ENCODE results near the gene SHC1. TPM values are rescaled to one million over a fixed set of nuclear protein-coding genes. Genes with fewer than 3 reads are reported as not detected.
A peak's percentile ranks its signal among the peaks of the same experiment; 100 is the strongest.

The SHC1 gene
- total RNA-seq, 1 donor from 2014 or later, result 73.2 TPM

DNA sequence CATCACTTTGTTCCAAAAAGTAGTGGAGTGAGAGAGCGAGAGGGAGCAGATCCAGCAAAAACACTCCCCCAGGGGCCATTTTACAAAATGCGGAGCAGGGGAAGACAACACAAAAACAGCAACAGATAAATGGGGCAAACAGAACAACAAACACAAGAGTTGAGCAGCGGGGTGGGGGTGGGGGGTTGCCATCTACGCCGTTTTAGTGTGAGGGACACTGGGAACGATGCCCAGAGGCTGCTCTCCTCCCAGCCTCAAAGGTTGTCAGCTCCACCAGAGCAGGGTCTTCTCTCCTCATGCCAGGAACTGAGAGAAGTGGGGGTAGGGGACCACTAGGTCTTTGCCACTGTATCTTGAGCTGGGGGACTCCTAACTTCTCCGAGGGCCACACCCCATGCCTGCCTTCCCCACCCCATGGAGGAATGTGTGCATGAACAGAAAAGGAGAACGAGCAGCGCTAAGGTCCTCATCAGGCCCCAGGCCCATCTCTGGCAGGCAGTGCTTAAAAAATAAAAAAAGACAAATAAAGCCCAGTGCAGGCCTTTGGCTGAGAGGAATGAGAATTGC lies 13.4 kb downstream of the SHC1 start:
- DNase-seq (ENCODE audit: low spot score), result no peak

DNA sequence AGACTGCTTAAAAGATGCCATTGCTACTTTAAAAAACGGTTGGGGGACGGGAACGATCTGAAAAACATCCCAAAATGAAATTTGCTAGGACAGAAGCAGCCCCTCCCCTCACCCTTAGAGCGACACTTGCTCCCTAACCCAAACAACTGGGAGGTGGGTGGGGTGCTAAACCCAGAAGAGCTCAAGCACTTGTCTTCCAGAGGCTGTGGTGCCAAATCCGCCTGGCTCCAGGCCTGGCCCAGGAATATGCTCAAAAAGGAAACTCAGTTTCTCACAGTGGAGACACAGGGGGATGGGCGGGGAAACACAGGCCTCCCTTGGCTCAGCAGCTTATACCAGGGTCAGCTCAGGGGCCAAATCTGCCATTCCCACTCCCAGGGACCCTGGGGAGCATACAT lies 14.0 kb downstream of the SHC1 start:
- peak; percentile 69 for DNase-seq (ENCODE audit: low spot score)

DNA sequence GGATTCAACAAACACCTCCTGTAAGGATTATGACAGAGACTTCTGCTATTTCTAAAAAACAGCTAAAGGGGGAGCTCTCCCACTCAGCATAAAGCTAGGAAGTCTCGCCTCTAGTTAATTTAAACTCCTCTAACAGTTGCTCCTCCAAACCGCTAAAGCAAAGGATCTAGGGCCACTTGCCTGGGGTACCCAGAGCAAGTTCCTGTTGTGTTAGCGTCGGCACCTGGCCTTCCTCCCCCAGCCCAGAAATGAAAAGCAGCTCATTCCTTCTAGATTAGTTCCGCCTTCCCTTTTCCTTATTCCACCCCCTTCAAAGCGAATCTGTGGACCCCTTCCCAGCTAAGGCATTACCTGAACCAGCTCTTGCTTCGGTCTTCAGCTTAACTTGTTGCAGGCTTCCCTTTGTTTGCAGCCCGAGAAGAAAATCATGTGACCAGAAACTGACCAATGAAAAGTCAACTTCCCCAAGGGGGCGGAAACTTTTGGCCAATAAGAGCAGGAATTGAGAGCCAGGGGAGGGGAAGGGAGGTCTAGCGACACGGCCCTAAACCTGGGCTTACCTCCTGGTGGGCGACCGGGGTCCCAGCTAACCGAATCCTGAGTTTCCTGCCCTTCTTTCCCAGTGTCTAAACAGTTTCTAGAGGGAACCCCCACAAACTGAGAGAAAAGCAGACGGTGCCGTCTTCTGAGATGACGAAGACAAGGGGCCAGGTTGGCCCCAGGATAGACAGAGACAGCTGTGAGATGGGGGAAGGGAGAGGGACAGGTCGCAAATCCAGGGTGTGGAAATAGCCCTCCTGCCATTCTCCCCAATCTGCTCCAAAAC lies 14.6 kb downstream of the SHC1 start, which contains the start of gene PBXIP1:
PBXIP1 (minus strand) TSS at position 382 of the 826 bp plus-strand sequence. CDS start 2,378 bp downstream, outside the sequence.
- DNase-seq (ENCODE audit: low spot score), result peak; percentile 98

DNA sequence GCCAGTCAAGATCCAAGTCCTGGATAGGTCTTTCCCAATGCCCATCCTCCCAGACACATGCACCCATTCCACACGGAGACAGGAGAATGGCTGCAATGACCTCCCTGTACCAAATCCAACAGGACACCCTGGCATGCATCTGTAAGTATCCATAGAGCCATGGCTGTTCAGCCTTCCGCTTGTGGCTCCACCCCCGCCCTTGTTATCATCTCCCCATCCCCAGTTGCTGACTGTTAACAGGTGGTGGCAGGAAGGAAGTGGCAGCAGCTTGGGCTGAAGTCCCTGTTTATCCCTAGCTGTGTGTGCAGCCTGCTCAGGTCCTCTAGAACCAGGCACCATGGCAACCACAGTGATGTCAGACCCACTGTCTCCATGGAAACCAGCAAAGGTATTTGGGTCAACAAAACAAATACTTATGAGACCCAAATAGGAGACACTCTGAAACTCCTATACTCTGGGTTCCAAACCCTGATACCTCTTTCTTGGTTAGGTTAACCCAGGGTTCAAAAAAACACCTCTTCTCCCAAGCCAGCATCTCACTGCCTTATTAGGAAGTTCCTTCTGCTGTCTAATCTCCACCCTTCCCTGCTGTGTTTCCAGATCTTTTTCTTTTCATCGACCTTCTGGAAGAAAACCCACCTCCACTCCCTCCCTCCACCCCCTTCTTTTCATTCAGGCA lies 15.4 kb downstream of the SHC1 start:
- peak; percentile 72 for DNase-seq (ENCODE audit: low spot score)

DNA sequence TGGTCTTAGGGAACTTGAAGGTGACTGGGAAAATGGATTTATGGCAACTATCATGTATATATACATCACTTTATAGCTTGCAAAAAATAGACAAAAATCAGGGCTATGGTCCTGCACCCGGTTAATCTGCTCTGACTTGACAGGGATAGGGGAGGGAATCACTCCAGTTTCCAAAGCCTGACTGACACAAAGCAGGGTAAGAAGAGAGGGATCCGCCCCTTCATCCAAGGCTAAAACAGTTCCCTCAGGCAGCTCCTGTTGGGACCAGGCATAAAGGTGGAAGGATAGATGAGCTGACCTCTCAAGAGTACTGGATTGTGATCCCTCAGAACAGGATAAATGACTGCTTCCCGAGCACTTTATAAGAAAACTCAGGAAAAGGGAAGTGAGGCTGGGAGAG lies 16.0 kb downstream of the SHC1 start:
- no peak for DNase-seq (ENCODE audit: low spot score)

DNA sequence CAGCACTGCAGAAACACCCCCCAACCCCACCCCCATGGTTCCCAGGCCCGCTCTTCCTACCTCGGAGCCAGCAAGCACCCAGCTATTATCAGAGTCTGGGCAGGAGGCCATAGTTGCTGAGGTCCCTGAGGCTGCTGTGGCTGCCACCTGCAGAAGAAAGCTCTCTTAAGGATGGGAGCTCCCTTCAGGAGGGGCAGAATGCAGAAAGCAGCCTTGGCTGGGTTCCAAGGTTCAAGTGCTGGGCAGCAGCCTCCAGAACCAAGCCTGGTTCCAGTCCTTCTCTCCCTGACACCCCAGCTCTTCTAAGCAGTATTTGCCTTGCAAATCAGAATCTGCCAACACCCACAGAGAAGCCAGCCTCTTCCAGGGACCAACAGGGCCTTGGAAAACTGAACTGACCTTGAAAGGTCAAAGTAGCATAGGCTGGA lies 16.9 kb downstream of the SHC1 start:
- DNase-seq (ENCODE audit: low spot score), result no peak

DNA sequence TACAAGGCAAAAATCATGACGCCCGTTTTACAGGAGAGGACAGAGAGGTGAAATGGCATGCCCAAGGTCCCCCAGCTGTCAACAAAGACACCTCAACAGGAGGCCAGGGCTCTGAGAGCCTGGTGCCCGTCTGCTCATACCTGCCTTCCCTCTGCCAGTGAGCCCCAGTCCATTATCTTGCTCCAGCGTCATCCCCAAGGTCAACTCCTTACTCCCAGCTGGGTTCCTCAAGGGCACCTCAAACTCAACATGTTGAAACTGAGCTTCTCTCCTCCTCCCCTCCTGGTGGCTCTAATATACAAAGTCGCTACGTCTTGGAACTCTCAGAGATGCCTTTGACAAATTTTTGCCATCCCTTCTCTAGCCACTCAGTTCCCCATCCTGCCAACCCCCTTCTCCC lies 17.9 kb downstream of the SHC1 start:
- DNase-seq (ENCODE audit: low spot score), result no peak

DNA sequence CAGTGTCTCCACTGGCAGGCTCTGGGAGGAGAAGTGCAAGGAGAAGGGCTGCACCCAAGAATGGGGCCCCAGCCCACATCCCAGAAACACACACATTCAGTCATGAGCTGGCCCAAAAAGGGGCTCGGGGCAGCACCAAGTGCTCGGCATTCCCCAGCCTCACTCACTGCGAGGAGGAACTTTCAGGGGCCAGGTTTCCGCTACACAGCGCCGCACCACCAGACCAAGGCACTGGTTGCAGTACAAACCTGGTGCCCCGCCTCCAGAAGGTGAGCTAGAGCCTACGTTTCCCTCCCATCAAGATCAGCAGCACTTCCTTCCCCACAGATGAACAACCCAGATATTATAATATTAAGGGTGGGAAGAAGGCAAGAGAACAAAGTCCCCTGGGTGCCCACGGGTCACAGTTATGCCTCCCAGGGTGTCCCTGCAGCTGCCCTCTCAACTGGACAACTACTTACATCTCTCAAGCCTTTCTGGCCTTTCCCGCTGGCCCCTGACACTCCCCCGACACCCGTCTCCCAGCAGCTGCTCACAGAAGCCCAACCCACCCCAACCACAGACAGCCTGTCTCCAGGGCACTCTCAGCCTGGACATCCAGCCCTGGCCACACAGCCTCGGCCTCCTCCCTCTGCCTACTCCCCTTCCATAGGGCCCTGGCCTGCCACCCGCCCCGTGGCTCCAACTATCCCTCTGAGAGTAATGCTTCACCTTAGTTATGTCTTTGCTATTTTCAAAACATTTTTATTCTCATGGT lies 18.5 kb downstream of the SHC1 start:
- DNase-seq (ENCODE audit: low spot score), result no peak

DNA sequence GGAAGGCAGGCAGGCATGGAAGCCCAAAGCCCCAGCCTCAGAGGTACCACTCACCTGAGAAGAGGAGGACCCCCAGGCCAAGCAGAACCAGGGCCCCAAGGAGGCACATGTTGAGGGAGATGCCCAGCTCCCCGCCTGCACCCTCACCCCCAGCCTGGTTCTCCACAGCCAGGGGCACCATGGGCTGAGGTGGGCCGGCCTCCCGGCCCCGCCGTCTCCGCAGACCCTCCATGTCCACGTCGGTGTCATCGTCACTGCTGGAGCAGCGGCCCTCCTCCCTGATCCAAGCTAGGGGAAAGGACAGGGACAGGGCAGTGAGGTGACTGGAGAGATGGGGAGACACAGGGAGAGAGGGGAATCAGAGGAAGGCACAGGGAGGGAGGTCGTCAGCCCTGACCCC lies 22.5 kb downstream of the SHC1 start:
- no peak for DNase-seq (ENCODE audit: low spot score)

DNA sequence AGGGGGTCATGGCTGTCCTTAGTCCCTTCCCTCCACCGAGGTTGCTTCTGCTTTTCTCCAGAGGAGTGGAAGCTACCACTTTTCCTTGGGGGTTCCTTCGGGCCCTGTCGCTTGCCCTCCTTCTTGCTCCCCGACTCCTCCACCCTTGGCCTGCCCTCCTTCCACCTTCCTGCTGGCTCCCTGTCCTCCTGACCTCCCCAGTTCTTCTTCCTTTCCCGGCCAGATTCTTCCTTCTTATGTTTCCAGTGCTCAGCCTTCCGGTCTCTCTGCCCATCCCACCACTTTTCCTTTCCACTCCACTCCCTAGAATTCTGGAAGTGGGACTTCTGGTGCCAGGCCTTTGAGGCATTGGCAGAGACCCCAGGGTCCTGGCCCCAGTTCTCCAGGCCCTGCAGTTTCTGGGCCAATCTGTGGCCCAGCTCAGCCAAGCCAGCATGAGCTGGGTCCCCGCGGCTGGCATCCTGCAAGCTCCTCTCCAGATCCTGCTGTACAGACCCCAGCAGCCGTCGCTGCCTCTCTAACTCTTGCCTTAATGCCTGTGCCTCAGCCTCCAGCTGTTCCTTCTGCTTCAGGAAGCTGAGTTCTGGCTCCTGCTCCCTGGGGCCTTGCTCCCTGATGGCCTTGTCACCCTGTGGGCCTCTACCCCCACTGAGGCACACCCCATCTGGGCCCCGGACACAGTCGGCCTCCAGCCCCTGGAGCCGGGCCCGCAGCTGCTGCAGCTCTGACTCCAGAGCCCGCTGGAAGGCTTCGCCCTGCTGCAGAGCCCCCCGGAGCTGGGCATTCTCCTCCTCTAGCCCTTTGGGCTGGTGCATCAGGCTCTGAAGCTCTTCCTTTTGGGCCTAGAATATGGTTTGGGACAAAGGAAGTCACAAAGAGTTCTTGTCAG lies 24.3 kb downstream of the SHC1 start:
- no peak for DNase-seq (ENCODE audit: low spot score)

DNA sequence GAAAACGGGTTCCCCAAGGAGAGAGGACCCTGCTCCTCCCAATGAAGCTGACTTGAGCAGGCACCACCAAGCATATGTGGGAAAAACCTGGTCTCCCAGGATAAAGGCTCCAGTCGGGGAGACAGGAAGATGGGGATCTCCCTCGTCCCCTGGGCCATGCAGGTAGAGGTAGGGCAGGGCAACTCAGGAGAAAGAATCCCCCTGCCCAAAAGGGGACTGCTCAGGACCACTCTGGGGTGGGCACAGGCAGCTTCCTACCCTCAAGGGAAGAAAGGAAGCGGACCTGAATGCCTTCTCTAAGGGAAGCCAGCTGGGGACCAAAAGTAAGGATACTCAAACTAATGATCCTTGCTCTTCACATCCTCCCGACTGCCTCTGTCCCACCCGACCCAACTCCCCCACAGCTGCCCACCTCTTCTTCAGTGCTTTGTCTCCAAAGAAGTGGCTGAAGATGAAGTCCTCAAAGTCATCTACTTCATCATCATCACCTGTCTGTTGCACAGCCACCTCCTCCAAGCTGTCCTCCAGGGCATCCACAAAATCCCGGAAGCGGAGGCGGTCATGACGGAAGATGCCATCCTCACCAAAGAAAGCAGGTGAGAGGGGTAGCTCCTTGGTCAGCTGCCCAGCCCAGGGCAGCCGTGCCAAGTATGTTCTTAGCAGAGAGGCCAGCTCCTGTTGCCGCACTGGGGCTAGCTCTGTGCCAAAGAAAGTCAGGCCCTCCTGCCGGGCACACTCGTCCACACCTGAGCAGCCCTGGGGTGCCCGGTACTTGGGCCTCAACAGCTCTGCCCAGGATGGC lies 25.2 kb downstream of the SHC1 start:
- no peak for DNase-seq (ENCODE audit: low spot score)

DNA sequence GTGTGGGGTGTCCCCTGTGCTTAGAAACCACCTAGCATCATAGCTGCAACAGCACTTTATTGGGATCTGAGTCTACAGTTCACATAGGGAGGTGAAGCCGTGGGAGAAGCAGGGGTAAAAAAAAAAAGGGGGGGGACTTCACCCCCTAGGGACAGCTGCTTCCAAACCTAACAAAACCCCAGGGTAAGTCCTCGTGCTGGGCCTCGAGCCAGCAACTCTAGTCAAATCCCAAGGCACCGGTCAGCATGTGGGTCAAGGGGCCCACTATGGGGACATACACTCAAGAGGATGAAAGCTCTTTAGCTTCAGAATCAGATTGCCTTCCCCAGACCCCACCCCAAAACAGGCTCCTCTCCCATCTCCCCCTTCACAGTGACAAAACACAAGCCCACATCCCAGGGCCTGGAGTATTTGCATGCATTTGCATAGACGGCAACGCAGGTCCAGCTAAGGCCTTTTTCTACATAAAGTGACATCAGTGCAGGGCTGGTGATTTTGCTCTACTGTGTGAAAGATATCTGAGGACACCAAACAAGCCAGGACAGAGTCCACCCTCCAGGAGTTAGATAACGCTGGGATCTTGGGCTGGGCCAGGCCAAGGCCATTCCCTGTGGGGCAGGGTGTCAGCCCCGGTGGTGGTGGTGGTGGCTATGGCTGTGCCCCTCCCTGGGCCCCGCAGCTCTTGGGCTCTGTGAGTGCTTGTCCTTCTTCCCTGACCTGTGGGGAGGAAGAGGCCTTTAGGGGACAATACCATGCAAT lies 26.0 kb downstream of the SHC1 start:
- DNase-seq (ENCODE audit: low spot score), result peak; percentile 75

DNA sequence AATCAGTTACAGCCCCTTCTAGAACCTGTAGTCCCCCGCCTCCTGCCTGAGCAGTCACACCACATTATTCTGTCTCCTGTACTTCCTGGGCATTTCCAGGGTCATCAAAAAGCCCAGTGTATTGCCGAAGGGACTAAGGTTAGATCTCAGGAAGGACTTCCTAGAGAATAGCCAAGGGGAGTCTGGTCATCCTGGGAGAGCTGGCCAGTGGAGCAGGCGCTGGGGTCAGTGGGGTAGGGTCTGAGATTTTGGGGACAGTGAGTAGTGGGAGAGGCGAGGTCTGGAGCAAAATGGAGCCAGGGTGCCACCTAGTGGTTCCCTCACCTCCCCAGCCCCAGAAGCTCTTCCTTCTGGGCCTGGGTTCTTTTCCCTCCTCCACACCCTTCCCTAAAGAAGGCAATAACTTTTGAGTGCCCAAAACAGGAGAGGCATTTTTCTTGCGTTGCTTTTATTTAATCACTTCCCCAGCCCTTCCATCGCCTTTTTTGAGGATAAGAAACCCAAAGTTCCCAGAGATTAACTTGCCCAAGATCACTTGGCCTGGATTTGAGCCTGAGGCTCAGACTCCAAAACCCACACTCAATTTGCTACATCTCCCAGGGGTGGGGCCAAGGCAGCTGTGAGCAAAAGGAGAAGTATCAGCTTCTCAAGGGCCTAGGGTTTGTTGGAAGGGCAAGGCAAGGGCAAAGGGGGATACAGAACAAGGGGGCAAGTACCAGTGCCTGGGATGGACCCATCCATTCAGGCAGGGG lies 26.7 kb downstream of the SHC1 start:
- DNase-seq (ENCODE audit: low spot score), result peak; percentile 63

DNA sequence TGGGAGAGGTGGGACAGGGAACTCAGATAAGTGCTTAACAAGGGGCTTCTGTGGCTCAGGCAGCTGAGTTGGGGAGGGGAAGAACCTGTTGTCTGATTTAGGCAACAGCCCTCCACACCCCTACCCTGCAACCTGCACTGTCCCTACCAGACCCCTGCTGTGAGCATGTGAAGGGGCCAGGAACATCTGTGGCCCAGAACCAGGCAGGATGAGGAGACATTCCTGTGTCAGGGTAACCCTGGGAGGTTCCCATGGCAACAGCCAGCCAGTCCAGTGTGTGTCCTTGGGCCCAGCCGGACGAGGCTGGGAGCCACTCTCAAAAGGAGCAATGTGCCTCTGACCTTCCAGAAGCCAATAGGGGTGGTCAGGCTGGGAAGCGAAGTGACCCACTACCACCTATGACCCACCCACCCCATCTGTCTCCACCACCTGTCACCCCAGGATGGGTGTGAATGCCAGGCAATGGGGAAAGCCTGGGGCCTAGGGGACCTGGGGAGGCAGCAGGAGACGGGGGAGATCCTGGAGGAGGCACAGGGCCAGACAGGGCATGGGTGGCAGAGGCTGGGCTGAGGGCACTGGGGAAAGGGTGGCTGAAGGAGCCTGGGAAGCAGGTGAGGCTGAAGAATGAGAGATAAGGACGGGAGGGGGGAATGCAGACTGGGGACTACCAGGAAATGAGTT lies 29.1 kb downstream of the SHC1 start:
- DNase-seq (ENCODE audit: low spot score), result no peak

DNA sequence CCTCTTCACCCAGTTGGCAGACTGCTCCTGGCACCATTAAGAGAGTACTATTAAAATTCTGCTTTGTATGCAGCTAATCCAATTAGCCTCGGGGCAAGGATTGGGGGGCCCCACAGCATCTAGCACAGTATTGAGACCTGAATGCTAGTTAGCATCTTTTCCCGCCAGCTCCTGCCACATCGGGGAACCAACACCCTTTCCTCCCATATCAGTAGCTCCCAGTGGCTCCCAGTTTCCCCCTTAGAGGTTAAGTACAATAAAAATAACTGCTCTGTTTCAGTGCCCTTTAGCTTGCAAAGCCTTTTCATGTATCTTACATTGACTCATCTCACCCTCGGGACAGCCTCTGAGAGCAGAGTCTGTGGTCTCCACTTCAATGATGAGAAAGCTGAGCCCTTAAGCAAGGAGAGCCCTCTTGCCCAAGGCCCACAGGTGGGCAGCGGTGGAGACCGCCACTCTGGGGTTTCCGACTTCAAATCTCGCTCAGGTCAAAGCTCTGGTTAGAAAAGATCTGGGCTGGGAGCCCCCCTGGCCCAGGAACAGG lies 29.8 kb downstream of the SHC1 start:
- DNase-seq (ENCODE audit: low spot score), result no peak

DNA sequence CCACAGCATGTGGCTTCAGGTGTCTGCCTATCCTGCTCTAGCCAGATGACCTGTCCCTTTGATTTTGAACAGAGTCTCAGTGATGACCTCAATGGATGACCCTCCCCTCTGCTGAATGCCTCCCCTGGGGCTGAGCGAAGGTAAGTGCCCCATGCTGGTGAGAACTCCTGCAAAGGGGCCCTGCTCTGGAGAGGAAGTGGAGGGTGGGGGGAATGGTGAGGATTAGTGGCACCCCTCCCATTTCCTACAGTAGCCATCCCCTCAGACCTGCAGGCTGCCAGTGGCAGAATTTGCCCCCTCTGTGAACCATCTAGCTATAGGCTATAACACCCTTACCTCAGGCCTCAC lies 30.4 kb downstream of the SHC1 start:
- no peak for DNase-seq (ENCODE audit: low spot score)

DNA sequence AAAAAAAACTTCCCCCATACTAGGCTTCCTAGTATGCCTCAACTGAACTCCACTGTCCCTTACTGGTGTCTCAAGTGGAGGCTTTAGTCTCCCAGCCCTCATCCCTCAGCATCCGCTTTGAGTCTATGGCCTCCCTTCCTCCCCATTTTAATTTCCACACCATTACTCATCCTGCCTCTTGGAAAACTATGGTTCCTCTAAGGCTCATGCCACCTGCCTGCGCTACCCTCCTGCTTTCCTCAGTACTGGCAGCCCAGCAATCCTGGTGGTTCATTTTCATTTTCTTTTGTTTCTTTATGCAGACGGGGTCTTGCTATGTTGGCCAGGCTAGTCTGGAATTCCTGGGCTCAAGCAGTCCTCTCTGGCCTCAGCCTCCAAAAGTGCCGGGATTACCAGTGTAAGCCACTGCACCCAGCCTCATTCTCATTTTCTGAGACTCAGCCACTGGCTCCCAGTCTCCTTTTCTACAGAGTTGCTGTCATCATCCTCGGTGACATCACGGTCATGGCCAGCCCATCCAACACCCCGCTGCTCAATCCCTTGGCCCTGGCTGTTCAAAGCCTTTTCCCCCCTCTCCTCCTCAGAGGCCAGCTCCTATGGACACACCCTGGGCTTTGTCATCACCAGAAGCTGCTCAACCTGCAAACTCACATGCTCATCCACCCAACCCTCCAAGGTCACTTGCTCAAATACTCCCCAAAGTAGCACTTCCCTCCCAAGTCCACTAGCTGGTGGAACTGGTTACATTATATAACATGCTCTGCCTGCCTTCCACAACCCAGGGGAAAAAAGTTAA lies 31.7 kb downstream of the SHC1 start:
- DNase-seq (ENCODE audit: low spot score), result no peak

Measured in umbilical cord (tissue), 2 donors.